MCF 10A (cell line): ENCODE data around the gene CMTR2. TPM values are rescaled to one million over a fixed set of nuclear protein-coding genes. Genes with fewer than 3 reads are reported as not detected.

ENCODE experiments used
- BruUV-seq: library from RNA; stranded (reverse); fragments of 400-500 nt; replicated peaks from 2 replicates; lab custom pipeline; 2021; lab: Mats Ljungman, UMichigan
- CTCF ChIA-PET: fragments of 300-600 bp; sonication (Branson Sonifier 250); formaldehyde crosslinking; extraction: SDS; loops from one replicate; lab custom pipeline; 2021; ENCODE audit warnings: antibody characterized with exemption, inconsistent platforms; lab: Yijun Ruan, JAX
- POLR2A ChIA-PET: fragments of 300-600, 350-650 bp; sonication (Branson Sonifier 250); formaldehyde crosslinking; extraction: SDS; loops from one replicate; lab custom pipeline; 2020; ENCODE audit warnings: antibody characterized with exemption, inconsistent platforms; lab: Yijun Ruan, JAX
- DNase-seq: peaks from one replicate; pipeline ENCODE4 v3.0.0-alpha.2; 2018; ENCODE audit not compliant: unreplicated experiment
- H3K27ac Mint-ChIP-seq: one replicate; pipeline ENCODE4 v1.8.0; 2022; ENCODE audit warnings: mild to moderate bottlenecking, low read depth, mixed read lengths; ENCODE audit not compliant: unreplicated experiment
- H3K27me3 Mint-ChIP-seq: one replicate; pipeline ENCODE4 v1.8.0; 2022; ENCODE audit warnings: mixed read lengths; ENCODE audit not compliant: insufficient read depth, unreplicated experiment
- H3K36me3 Mint-ChIP-seq: one replicate; pipeline ENCODE4 v1.8.0; 2022; ENCODE audit warnings: mild to moderate bottlenecking, moderate library complexity, mixed read lengths; ENCODE audit not compliant: insufficient read depth, unreplicated experiment
- H3K4me1 Mint-ChIP-seq: one replicate; pipeline ENCODE4 v1.8.0; 2022; ENCODE audit warnings: mixed read lengths; ENCODE audit not compliant: insufficient read depth, unreplicated experiment
- H3K4me3 Mint-ChIP-seq: one replicate; pipeline ENCODE4 v1.8.0; 2022; ENCODE audit warnings: mild to moderate bottlenecking, moderate library complexity, mixed read lengths; ENCODE audit not compliant: unreplicated experiment
- H3K9me3 Mint-ChIP-seq: one replicate; pipeline ENCODE4 v1.8.0; 2022; ENCODE audit warnings: mixed read lengths; ENCODE audit not compliant: unreplicated experiment
- CTCF ChIP-seq: fragments of 200-600 bp; IDR thresholded peaks from one replicate; pipeline ENCODE4 v1.8.0; 2022; ENCODE audit warnings: antibody characterized with exemption, mild to moderate bottlenecking; ENCODE audit not compliant: unreplicated experiment
- intact Hi-C: fragments of 100-400 bp; cut with micrococcal nuclease; formaldehyde crosslinking; loops from 2 replicates; pipeline ENCODE4 v1.14.1; 2022
- total RNA-seq: library from RNA; stranded (reverse); gene quantifications from 2 replicates; pipeline ENCODE4 v1.2.3, GENCODE V29; 2022

The CMTR2 gene
- total RNA-seq, 1 experiment from 2014 or later, result 25.6 TPM

DNA sequence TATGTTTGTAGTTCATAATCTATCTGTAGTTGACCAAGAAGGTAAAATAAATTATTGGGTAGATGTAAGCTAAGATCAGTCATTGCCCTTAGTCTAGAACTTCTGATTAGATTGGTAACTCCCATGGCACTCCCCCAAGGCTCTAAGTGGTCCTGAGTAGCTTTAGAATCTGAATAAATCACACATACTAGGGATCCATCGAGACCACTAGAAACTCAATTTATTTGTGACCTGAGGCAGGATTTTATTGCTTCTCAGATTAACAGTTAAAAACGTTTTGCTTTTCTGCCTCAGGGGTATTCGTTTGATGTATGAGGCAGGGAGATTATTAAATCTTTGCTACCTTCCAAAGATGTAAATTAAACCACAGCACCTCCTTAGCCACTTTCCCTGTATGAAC lies 24.9 kb downstream of the CMTR2 start:
- H3K27me3 Mint-ChIP-seq, result peaks cover 50% of the 10 kb centered on the region
- BruUV-seq, result no TSS peak
- CTCF ChIA-PET, result interaction anchor here (0.6 kb wide), 1 partner anchor 153 kb away, joined by 3 read pairs; no protein-coding TSS in a partner anchor
- no peak overlapping the region for H3K27ac Mint-ChIP-seq
- intact Hi-C loops, result no loop called here
- POLR2A ChIA-PET, result no interaction called here
- DNase-seq, result no peak
- no peaks in the 10 kb centered on the region for H3K4me1 Mint-ChIP-seq
- H3K36me3 Mint-ChIP-seq, result no peaks in the 10 kb centered on the region
- no peak for TF ChIP-seq CTCF
- no peak overlapping the region for H3K4me3 Mint-ChIP-seq
- H3K9me3 Mint-ChIP-seq, result no peaks in the 10 kb centered on the region

DNA sequence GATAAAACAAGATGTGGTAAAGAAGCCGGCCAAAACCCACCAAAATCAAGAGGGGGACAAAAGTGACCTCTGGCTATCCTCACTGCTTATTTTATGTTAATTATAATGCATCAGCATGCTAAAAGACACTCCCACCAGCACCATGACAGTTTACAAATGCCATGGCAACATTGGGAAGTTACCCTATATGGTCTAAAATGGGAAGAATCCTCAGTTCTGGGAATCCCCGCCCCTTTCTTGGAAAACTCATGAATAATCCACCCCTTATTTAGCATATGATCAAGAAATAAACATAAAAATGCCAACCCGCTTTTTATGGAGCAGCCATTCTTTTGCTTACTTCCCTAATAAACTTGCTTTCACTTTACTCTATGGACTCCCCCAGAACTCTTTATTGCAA lies 25.6 kb downstream of the CMTR2 start:
- no peak overlapping the region for H3K4me3 Mint-ChIP-seq
- H3K4me1 Mint-ChIP-seq, result no peaks in the 10 kb centered on the region
- peaks cover 50% of the 10 kb centered on the region for H3K27me3 Mint-ChIP-seq
- H3K27ac Mint-ChIP-seq, result no peak overlapping the region
- BruUV-seq, result no TSS peak
- CTCF ChIA-PET, result no interaction called here
- TF ChIP-seq CTCF, result no peak
- intact Hi-C loops, result no loop called here
- DNase-seq, result no peak
- no peaks in the 10 kb centered on the region for H3K9me3 Mint-ChIP-seq
- POLR2A ChIA-PET, result no interaction called here
- no peaks in the 10 kb centered on the region for H3K36me3 Mint-ChIP-seq

DNA sequence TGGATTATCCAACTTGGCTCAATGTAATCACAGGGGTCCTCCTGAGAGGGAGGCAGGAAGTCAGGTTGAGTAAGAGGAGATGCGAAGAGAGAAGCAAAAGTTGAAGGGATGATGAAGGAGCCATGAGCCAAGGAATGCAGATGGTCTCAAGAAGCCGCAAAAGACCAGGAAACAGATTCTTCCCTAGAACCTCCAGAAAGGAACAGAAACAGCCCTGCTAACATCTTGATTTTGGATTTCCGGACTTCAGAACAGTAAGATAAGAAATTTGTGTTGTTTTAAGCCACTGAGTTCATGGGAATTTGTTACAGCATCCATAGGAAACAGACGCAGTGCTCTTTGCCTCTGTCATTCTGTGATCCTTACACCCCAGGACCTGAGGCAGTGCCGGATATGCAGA lies 26.8 kb downstream of the CMTR2 start:
- CTCF ChIA-PET, result interaction anchor here (0.5 kb wide), 1 partner anchor 271 kb away, joined by 3 read pairs; no protein-coding TSS in a partner anchor
- POLR2A ChIA-PET, result no interaction called here
- Mint-ChIP-seq H3K4me3 (no peak overlapping the region), H3K4me1 (no peaks in the 10 kb centered on the region), H3K36me3 (no peaks in the 10 kb centered on the region), H3K27ac (no peak overlapping the region), H3K9me3 (no peaks in the 10 kb centered on the region), H3K27me3 (peaks cover 54% of the 10 kb centered on the region)
- DNase-seq, result no peak
- no TSS peak for BruUV-seq
- intact Hi-C loops, result no loop called here
- TF ChIP-seq CTCF, result no peak

DNA sequence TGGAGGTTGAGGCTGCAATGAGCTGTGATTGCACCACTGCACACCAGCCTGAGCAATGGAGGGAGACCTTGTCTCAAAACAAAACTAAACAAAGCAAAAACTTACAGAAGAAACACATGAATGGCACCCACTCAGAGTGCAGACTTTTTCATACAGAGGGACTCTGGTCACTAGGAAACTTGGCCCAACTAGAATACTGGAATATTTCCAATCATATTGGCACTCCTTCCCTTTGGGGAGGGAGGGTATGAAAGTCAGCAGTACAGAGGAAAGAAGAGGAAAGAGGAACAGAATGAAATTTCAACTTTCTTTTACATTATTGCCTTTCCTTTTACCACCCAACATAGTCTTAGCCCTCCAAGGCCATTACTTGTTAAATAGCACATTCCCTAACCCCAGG lies 28.2 kb downstream of the CMTR2 start:
- CTCF ChIA-PET, result interaction anchor here (1.0 kb wide), 1 partner anchor 50 kb away, joined by 3 read pairs; no protein-coding TSS in a partner anchor
- POLR2A ChIA-PET, result no interaction called here
- H3K4me1 Mint-ChIP-seq, result no peaks in the 10 kb centered on the region
- peaks cover 67% of the 10 kb centered on the region for H3K27me3 Mint-ChIP-seq
- intact Hi-C loops, result no loop called here
- no peak for DNase-seq
- H3K9me3 Mint-ChIP-seq, result no peaks in the 10 kb centered on the region
- no peak overlapping the region for H3K4me3 Mint-ChIP-seq
- BruUV-seq, result no TSS peak
- H3K27ac Mint-ChIP-seq, result no peak overlapping the region
- no peak for TF ChIP-seq CTCF
- H3K36me3 Mint-ChIP-seq, result no peaks in the 10 kb centered on the region
